ENCODE results near the gene KCNMA1. TPM values are rescaled to one million over a fixed set of nuclear protein-coding genes. Genes with fewer than 3 reads are reported as not detected.
A peak's percentile ranks its signal among the peaks of the same experiment; 100 is the strongest.

The KCNMA1 gene
- total and polyA plus RNA-seq, 8 donors: 2.8 to 21.1 (median 4.3) TPM

DNA sequence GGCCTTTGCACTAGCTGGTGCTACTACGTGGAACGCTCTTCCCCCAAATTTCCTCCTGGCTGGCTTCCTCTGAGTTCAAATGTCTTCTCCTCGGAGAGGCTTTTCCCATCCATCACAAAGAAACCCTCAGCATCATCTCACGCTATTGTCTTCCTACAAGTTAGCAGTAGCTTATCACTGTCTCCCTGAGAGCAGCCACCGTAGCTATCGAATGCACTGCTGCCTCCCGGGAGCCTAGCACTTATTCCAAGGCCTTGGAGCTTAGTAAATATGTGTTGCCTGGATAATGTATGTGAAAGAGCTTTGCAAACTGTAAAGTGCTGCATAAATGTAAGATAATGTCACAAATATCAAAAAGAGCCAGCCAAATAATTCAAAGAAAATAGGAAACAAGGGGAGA, 124.4 kb downstream of the KCNMA1 start:
- TF ChIP-seq, protein P1, sequence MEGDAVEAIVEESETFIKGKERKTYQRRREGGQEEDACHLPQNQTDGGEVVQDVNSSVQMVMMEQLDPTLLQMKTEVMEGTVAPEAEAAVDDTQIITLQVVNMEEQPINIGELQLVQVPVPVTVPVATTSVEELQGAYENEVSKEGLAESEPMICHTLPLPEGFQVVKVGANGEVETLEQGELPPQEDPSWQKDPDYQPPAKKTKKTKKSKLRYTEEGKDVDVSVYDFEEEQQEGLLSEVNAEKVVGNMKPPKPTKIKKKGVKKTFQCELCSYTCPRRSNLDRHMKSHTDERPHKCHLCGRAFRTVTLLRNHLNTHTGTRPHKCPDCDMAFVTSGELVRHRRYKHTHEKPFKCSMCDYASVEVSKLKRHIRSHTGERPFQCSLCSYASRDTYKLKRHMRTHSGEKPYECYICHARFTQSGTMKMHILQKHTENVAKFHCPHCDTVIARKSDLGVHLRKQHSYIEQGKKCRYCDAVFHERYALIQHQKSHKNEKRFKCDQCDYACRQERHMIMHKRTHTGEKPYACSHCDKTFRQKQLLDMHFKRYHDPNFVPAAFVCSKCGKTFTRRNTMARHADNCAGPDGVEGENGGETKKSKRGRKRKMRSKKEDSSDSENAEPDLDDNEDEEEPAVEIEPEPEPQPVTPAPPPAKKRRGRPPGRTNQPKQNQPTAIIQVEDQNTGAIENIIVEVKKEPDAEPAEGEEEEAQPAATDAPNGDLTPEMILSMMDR (IDR thresholded peaks at IDR 0.05): no peak
- ATAC-seq: no peak
- intact Hi-C loops (cut with DNase I): no loop called here
- Histone ChIP-seq H3K4me1 (no peaks in the 10 kb centered on the region), H3K27ac (no peak overlapping the region), H3K27me3 (no peaks in the 10 kb centered on the region), H3K9me3 (no peaks in the 10 kb centered on the region), H3K36me3 (no peaks in the 10 kb centered on the region), H3K4me3 (no peak overlapping the region)
- no peak for DNase-seq

DNA sequence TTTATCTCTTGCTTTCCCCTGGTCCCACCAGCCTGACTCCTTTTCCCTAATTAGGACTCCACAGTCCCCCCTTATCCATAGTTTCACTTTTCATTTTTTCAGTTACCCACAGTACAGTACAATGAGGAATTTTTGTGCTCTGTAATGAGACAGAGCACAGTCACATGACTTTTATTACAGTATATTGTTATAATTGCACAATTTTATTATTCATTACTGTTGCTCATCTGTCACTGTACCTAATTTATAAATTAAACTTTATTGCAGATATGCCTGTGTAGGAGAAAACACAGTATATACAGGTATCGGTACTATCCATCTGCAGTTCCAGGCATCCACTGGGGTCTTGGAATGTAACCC, 125.4 kb downstream of the KCNMA1 start:
- no peak overlapping the region for H3K27ac ChIP-seq
- TF ChIP-seq, protein P1 (IDR thresholded peaks at IDR 0.05): no peak
- no peak for ATAC-seq
- no peak for DNase-seq
- H3K9me3 ChIP-seq: no peaks in the 10 kb centered on the region
- no peaks in the 10 kb centered on the region for H3K36me3 ChIP-seq
- intact Hi-C loops (cut with DNase I): no loop called here
- H3K27me3 ChIP-seq: no peaks in the 10 kb centered on the region
- peaks cover 0 to 3% of the 10 kb centered on the region in 2 donors for H3K4me1 ChIP-seq
- H3K4me3 ChIP-seq: no peak overlapping the region

DNA sequence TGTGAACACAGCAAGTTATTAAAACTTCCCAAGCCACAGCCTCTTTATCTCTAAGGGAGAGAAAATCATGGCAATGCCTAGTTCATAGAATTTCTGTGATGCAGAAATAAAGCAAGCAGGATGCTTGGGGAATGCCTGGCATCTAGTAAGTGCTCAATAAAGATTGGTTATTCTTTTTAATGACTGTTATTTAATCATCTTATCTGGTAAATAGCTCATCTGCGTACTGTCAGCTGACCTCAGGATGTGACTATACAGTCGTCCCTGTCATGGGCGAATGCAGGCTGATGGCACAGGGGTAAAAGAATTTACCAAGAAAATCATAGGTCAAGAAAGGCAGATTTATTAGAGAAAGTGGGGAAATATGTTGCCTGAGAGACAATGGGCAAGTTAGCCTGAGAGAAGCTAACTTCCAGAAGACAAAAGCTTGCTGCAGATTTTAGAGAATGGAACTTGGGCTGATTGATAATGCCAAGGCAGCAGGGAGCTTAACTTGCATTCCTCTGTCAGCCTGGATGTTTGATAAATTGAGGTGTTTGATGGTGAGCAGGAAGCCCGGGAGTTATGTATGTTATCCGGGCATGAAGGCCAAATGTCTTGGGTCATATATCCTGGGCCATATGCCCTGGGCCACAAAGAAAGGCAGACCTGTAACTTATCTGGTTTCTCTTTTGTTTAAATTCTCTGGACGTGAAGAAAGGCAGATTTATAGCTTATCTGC, 126.0 kb downstream of the KCNMA1 start:
- H3K36me3 ChIP-seq: no peaks in the 10 kb centered on the region
- DNase-seq: no peak
- no peak for ATAC-seq
- H3K9me3 ChIP-seq: no peaks in the 10 kb centered on the region
- H3K27ac ChIP-seq: no peak overlapping the region
- H3K4me3 ChIP-seq: no peak overlapping the region
- TF ChIP-seq, protein P1 (IDR thresholded peaks at IDR 0.05): no peak
- H3K4me1 ChIP-seq: peaks cover 0 to 3% of the 10 kb centered on the region in 2 donors
- intact Hi-C loops (cut with DNase I): no loop called here
- H3K27me3 ChIP-seq: no peaks in the 10 kb centered on the region

DNA sequence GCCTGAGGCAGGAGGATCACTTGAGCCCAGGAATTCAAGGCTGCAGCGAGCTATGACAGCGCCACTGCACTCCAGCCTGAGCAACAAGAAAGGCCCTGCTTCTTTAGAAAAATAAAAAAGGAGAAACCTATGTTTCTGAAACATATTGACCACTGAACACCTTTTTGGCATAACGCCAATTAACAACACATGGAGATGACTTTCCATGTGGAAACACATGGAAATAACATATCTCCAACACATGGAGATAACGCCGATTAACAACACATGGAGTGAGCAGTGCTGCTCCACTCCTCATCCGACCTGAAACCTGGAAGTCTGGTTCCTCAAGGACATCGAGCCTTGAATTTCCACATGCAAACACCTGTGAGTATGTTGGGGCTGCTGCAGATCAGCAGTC, 126.9 kb downstream of the KCNMA1 start:
- DNase-seq (peak in 1 of 4 donors; percentile 17), ATAC-seq (no peak)
- Histone ChIP-seq H3K9me3 (no peaks in the 10 kb centered on the region), H3K27ac (no peak overlapping the region), H3K27me3 (no peaks in the 10 kb centered on the region), H3K36me3 (no peaks in the 10 kb centered on the region), H3K4me3 (no peak overlapping the region), H3K4me1 (peaks cover 0 to 3% of the 10 kb centered on the region in 2 donors)
- intact Hi-C loops (cut with DNase I): no loop called here
- TF ChIP-seq, protein P1 (IDR thresholded peaks at IDR 0.05): no peak

DNA sequence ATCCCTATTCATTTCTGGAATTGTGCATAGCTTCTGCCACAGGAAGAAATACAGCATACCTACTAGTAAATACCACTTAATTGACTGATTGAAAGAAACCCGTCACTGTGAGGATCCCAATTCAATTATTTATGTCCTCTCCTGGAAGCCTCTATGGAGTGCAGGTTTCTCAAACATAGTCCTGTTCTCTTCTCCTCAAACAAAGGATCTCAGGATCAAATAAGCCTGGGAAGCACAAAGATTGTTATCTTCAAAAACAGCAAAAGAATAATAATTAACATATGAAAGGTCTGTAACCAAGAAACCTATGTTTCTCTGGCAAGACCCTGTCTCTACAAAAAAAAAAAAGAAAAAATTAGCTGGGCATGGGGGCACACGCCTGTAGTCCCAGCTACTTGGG, 127.3 kb downstream of the KCNMA1 start:
- Histone ChIP-seq H3K4me1 (peaks cover 0 to 3% of the 10 kb centered on the region in 2 donors), H3K4me3 (no peak overlapping the region), H3K27me3 (no peaks in the 10 kb centered on the region), H3K9me3 (no peaks in the 10 kb centered on the region), H3K27ac (no peak overlapping the region), H3K36me3 (no peaks in the 10 kb centered on the region)
- ATAC-seq (no peak), DNase-seq (no peak)
- intact Hi-C loops (cut with DNase I): no loop called here
- TF ChIP-seq, protein P1 (IDR thresholded peaks at IDR 0.05): no peak

Data from left lung (tissue), 10 donors.